WTC11 (cell line): Measurements from ENCODE around the gene PCNX3.

Experiments
- ESRRA ChIP-seq: sonication (generic); formaldehyde crosslinking; IDR thresholded peaks from 2 replicates; pipeline ENCODE4 v1.8.1; 2022; ENCODE audit warnings: mild to moderate bottlenecking, missing genetic modification reagents, borderline replicate concordance
- TF ChIP-seq, protein P1 (sequence below): fragments of 200-600 bp; IDR thresholded peaks from 2 replicates; pipeline ENCODE4 v1.8.0; 2022; ENCODE audit warnings: antibody characterized with exemption
- TF ChIP-seq, protein P2 (sequence below): sonication (generic); formaldehyde crosslinking; IDR thresholded peaks from 2 replicates; pipeline ENCODE4 v1.8.0; 2022; ENCODE audit warnings: mild to moderate bottlenecking, missing genetic modification reagents
- TF ChIP-seq, protein P3 (sequence below): sonication (generic); formaldehyde crosslinking; IDR thresholded peaks from 2 replicates; pipeline ENCODE4 v1.8.1; 2022; ENCODE audit warnings: low read depth, missing genetic modification reagents, borderline replicate concordance

DNA sequence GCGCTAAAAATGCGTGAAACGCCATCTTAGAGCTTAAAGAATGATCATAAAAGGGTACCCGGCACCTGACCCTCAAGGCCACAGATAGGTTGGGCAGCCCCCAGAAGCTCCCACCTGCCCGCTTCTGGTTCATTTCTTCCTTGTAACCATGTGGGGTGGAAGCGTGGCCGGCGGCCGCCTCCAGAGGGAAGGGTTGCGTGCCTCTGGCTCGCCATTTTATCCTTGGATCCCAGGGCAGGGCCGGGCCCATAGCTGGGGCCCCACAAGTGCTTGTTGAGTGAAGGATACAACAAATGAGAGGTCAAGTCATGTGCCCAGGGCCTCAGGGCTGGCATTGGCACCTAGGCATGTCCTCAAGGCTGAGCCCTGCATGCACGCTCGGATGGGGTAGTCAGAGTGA lies 5.9 kb downstream of the PCNX3 start:
- TF ChIP-seq, protein P1, sequence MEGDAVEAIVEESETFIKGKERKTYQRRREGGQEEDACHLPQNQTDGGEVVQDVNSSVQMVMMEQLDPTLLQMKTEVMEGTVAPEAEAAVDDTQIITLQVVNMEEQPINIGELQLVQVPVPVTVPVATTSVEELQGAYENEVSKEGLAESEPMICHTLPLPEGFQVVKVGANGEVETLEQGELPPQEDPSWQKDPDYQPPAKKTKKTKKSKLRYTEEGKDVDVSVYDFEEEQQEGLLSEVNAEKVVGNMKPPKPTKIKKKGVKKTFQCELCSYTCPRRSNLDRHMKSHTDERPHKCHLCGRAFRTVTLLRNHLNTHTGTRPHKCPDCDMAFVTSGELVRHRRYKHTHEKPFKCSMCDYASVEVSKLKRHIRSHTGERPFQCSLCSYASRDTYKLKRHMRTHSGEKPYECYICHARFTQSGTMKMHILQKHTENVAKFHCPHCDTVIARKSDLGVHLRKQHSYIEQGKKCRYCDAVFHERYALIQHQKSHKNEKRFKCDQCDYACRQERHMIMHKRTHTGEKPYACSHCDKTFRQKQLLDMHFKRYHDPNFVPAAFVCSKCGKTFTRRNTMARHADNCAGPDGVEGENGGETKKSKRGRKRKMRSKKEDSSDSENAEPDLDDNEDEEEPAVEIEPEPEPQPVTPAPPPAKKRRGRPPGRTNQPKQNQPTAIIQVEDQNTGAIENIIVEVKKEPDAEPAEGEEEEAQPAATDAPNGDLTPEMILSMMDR = no peak
- TF ChIP-seq, protein P2, sequence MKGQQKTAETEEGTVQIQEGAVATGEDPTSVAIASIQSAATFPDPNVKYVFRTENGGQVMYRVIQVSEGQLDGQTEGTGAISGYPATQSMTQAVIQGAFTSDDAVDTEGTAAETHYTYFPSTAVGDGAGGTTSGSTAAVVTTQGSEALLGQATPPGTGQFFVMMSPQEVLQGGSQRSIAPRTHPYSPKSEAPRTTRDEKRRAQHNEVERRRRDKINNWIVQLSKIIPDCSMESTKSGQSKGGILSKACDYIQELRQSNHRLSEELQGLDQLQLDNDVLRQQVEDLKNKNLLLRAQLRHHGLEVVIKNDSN (CRISPR knock-in tag) = no peak
- TF ChIP-seq, protein P3, sequence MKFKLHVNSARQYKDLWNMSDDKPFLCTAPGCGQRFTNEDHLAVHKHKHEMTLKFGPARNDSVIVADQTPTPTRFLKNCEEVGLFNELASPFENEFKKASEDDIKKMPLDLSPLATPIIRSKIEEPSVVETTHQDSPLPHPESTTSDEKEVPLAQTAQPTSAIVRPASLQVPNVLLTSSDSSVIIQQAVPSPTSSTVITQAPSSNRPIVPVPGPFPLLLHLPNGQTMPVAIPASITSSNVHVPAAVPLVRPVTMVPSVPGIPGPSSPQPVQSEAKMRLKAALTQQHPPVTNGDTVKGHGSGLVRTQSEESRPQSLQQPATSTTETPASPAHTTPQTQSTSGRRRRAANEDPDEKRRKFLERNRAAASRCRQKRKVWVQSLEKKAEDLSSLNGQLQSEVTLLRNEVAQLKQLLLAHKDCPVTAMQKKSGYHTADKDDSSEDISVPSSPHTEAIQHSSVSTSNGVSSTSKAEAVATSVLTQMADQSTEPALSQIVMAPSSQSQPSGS (CRISPR knock-in tag) = no peak
- TF ChIP-seq ESRRA (CRISPR knock-in tag) = no peak
